ENCODE results near the gene HYAL2. TPM values are rescaled to one million over a fixed set of nuclear protein-coding genes. Genes with fewer than 3 reads are reported as not detected.
A peak's percentile ranks its signal among the peaks of the same experiment; 100 is the strongest.

HYAL2 gene
- total and polyA plus RNA-seq, 10 of the 15 experiments (the other 5 are each of a cell fraction or from before 2014, with no cell fraction given): 0.06 to 21.8 (median 12.7) TPM

DNA sequence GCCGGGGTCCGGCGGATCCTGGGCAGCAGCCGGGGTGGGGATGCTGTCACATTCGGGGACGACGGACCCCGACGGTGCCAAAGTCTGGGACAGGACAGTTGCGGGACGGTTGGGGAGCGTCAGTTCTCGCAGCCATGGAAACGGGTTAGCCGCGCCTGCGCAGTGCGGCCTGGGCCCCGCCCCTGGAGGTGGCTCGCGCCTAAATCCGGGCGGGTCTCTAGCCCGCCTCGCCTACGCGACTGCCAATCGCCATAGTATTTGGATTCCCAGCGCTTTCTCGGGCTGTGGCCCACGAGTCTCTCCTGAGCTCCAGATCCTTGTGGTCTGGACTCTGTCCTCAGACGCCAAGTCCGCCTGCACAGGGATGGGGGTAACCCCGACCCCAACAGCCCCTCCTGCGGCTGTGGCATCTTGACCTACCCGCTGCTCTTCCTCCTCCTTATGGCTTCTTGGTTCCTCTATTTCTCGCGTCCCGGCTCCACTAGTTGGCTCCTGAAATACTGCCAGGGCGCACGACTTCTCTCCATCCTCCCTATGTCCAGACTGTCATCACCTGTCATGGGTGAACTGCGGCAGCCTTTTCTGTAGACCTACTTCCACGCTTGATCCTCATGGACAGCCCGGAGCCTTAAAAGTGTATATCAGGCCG lies 23.2 kb upstream of the HYAL2 start, which contains the start of gene ZMYND10 (continued):
- TF ChIP-seq, protein P1, sequence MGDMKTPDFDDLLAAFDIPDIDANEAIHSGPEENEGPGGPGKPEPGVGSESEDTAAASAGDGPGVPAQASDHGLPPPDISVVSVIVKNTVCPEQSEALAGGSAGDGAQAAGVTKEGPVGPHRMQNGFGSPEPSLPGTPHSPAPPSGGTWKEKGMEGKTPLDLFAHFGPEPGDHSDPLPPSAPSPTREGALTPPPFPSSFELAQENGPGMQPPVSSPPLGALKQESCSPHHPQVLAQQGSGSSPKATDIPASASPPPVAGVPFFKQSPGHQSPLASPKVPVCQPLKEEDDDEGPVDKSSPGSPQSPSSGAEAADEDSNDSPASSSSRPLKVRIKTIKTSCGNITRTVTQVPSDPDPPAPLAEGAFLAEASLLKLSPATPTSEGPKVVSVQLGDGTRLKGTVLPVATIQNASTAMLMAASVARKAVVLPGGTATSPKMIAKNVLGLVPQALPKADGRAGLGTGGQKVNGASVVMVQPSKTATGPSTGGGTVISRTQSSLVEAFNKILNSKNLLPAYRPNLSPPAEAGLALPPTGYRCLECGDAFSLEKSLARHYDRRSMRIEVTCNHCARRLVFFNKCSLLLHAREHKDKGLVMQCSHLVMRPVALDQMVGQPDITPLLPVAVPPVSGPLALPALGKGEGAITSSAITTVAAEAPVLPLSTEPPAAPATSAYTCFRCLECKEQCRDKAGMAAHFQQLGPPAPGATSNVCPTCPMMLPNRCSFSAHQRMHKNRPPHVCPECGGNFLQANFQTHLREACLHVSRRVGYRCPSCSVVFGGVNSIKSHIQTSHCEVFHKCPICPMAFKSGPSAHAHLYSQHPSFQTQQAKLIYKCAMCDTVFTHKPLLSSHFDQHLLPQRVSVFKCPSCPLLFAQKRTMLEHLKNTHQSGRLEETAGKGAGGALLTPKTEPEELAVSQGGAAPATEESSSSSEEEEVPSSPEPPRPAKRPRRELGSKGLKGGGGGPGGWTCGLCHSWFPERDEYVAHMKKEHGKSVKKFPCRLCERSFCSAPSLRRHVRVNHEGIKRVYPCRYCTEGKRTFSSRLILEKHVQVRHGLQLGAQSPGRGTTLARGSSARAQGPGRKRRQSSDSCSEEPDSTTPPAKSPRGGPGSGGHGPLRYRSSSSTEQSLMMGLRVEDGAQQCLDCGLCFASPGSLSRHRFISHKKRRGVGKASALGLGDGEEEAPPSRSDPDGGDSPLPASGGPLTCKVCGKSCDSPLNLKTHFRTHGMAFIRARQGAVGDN (IDR thresholded peaks at IDR 0.05): no peak
- TF ChIP-seq ZNF274 (IDR thresholded peaks at IDR 0.05; ENCODE audit: insufficient read depth, insufficient read length): no peak
- TF ChIP-seq LARP7 (IDR thresholded peaks at IDR 0.05): peak; percentile 60; the same call in 1 of the 2 replicates
- 0 out of 2 replicates have a peak, but pooled peaks have one; percentile 17 for TF ChIP-seq DPF2 (IDR thresholded peaks at IDR 0.05)
- no peak for TF ChIP-seq NFIC (IDR thresholded peaks at IDR 0.05; ENCODE audit: low read depth, low read length)
- no peak for TF ChIP-seq SMARCA5 (IDR thresholded peaks at IDR 0.05)
- no peak for TF ChIP-seq NFXL1 (IDR thresholded peaks at IDR 0.05; ENCODE audit: borderline replicate concordance)
- TF ChIP-seq GATAD2B (conservative IDR thresholded peaks at IDR 0.05; ENCODE audit: low read depth): 0 out of 2 replicates have a peak, but pooled peaks have one; percentile 27
- TF ChIP-seq CHD2 (IDR thresholded peaks at IDR 0.05; ENCODE audit: borderline replicate concordance, low read depth, low read length): no peak
- TF ChIP-seq, protein P2, sequence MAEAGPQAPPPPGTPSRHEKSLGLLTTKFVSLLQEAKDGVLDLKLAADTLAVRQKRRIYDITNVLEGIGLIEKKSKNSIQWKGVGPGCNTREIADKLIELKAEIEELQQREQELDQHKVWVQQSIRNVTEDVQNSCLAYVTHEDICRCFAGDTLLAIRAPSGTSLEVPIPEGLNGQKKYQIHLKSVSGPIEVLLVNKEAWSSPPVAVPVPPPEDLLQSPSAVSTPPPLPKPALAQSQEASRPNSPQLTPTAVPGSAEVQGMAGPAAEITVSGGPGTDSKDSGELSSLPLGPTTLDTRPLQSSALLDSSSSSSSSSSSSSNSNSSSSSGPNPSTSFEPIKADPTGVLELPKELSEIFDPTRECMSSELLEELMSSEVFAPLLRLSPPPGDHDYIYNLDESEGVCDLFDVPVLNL (IDR thresholded peaks at IDR 0.05; ENCODE audit: low read depth, low read length): no peak
- no peak for TF ChIP-seq NFYB (IDR thresholded peaks at IDR 0.05; ENCODE audit: insufficient read depth, low read depth, low read length)
- no peak for TF ChIP-seq RUNX3 (IDR thresholded peaks at IDR 0.05; ENCODE audit: low read length)
- TF ChIP-seq JUND (IDR thresholded peaks at IDR 0.05; ENCODE audit: low read depth, low read length): no peak
- no peak for TF ChIP-seq STAT3 (IDR thresholded peaks at IDR 0.05; ENCODE audit: low read depth, low read length)
- TF ChIP-seq SUPT20H (IDR thresholded peaks at IDR 0.05; ENCODE audit: borderline replicate concordance, control insufficient read depth, low read depth, low read length): no peak
- no peak for TF ChIP-seq TARDBP (IDR thresholded peaks at IDR 0.05; ENCODE audit: borderline replicate concordance)
- TF ChIP-seq EED (IDR thresholded peaks at IDR 0.05; ENCODE audit: low read depth): no peak
- TF ChIP-seq SMC3 (IDR thresholded peaks at IDR 0.05; ENCODE audit: borderline replicate concordance, low read length): no peak
- 0 out of 2 replicates have a peak, but pooled peaks have one; percentile 25 for TF ChIP-seq MXI1 (IDR thresholded peaks at IDR 0.05; ENCODE audit: low read depth, low read length)
- TF ChIP-seq BACH1 (IDR thresholded peaks at IDR 0.05; ENCODE audit: borderline replicate concordance): no peak
- TF ChIP-seq, protein P3, sequence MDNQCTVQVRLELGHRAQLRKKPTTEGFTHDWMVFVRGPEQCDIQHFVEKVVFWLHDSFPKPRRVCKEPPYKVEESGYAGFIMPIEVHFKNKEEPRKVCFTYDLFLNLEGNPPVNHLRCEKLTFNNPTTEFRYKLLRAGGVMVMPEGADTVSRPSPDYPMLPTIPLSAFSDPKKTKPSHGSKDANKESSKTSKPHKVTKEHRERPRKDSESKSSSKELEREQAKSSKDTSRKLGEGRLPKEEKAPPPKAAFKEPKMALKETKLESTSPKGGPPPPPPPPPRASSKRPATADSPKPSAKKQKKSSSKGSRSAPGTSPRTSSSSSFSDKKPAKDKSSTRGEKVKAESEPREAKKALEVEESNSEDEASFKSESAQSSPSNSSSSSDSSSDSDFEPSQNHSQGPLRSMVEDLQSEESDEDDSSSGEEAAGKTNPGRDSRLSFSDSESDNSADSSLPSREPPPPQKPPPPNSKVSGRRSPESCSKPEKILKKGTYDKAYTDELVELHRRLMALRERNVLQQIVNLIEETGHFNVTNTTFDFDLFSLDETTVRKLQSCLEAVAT (IDR thresholded peaks at IDR 0.05): no peak
- TF ChIP-seq ASH2L (IDR thresholded peaks at IDR 0.05; ENCODE audit: borderline replicate concordance, low read depth): no peak
- TF ChIP-seq, protein P4, sequence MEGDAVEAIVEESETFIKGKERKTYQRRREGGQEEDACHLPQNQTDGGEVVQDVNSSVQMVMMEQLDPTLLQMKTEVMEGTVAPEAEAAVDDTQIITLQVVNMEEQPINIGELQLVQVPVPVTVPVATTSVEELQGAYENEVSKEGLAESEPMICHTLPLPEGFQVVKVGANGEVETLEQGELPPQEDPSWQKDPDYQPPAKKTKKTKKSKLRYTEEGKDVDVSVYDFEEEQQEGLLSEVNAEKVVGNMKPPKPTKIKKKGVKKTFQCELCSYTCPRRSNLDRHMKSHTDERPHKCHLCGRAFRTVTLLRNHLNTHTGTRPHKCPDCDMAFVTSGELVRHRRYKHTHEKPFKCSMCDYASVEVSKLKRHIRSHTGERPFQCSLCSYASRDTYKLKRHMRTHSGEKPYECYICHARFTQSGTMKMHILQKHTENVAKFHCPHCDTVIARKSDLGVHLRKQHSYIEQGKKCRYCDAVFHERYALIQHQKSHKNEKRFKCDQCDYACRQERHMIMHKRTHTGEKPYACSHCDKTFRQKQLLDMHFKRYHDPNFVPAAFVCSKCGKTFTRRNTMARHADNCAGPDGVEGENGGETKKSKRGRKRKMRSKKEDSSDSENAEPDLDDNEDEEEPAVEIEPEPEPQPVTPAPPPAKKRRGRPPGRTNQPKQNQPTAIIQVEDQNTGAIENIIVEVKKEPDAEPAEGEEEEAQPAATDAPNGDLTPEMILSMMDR (IDR thresholded peaks at IDR 0.05 in 2 of 3, conservative IDR thresholded peaks at IDR 0.05 in 1 of 3; ENCODE audit: control insufficient read depth in 2 of 3, extremely low read depth in 1 of 3, insufficient read depth in 1 of 3, low read depth in 3 of 3, low read length in 3 of 3): no peak
